Ascending aorta (tissue), 2 donors: ENCODE results near the gene ZBED4. TPM values are rescaled to one million over a fixed set of nuclear protein-coding genes. Genes with fewer than 3 reads are reported as not detected.

Source experiments
- DNase-seq, 2 donors: peaks; one replicate each; pipeline ENCODE4 v3.0.0-alpha.2; 2019; ENCODE audit warnings: low spot score in 2 of 2
- H3K27ac ChIP-seq, 2 donors: fragments of 200-600 bp; sonication (generic); one replicate each; pipeline ENCODE4 v1.5.1; 2016 to 2017; ENCODE audit warnings: mild to moderate bottlenecking in 1 of 2
- H3K27me3 ChIP-seq: fragments of 200-600 bp; sonication (generic); one replicate; pipeline ENCODE4 v1.5.1; 2017
- H3K36me3 ChIP-seq, 2 donors: fragments of 200-600 bp; sonication (generic); one replicate each; pipeline ENCODE4 v1.5.1; 2016
- H3K4me1 ChIP-seq, 2 donors: fragments of 200-600 bp; sonication (generic); one replicate each; pipeline ENCODE4 v1.5.1; 2016 to 2017; ENCODE audit warnings: mild to moderate bottlenecking in 1 of 2
- H3K4me3 ChIP-seq, 2 donors: fragments of 200-600 bp; sonication (generic); one replicate each; pipeline ENCODE4 v1.5.1; 2016 to 2017; ENCODE audit warnings: mild to moderate bottlenecking in 1 of 2
- H3K9me3 ChIP-seq, 2 donors: fragments of 200-600 bp; sonication (generic); one replicate each; pipeline ENCODE4 v1.5.1; 2016
- intact Hi-C: fragments of 100-400 bp; cut with DNase I; formaldehyde crosslinking; loops from one replicate; pipeline ENCODE4 v1.15.1; 2023
- total RNA-seq: library from RNA; depleted of rRNA; stranded (reverse); fragments of >200 nt; gene quantifications from one replicate; pipeline ENCODE4 v1.1.0, GENCODE V29; 2016
- TF ChIP-seq, protein P1 (sequence below), 3 experiments: fragments of 200-600 bp in 2 of 3; fragments of 450-650 bp in 1 of 3; sonication (generic) in 2 of 3; IDR thresholded peaks; one replicate each; pipeline ENCODE4 v1.5.1; 2016 to 2019; ENCODE audit warnings: antibody characterized with exemption in 3 of 3, mild to moderate bottlenecking in 1 of 3, moderate library complexity in 1 of 3

ZBED4 gene
- total RNA-seq, 1 donor from 2014 or later, result 10.1 TPM

DNA sequence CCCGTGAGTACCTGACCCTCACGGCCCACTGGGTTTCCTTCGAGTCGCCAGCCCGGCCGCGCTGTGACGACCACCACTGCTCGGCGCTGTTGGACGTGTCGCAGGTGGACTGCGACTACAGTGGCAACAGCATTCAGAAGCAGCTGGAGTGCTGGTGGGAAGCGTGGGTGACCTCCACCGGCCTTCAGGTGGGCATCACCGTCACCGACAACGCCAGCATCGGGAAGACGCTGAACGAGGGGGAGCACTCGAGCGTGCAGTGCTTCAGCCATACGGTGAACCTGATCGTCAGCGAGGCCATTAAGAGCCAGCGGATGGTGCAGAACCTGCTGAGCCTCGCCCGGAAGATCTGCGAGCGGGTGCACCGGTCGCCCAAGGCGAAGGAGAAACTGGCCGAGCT is 32.2 kb downstream of the ZBED4 start:
- TF ChIP-seq, protein P1, sequence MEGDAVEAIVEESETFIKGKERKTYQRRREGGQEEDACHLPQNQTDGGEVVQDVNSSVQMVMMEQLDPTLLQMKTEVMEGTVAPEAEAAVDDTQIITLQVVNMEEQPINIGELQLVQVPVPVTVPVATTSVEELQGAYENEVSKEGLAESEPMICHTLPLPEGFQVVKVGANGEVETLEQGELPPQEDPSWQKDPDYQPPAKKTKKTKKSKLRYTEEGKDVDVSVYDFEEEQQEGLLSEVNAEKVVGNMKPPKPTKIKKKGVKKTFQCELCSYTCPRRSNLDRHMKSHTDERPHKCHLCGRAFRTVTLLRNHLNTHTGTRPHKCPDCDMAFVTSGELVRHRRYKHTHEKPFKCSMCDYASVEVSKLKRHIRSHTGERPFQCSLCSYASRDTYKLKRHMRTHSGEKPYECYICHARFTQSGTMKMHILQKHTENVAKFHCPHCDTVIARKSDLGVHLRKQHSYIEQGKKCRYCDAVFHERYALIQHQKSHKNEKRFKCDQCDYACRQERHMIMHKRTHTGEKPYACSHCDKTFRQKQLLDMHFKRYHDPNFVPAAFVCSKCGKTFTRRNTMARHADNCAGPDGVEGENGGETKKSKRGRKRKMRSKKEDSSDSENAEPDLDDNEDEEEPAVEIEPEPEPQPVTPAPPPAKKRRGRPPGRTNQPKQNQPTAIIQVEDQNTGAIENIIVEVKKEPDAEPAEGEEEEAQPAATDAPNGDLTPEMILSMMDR (IDR thresholded peaks at IDR 0.05), result no peak
- no peak for DNase-seq
- Histone ChIP-seq H3K9me3 (peaks cover 7 to 48% of the 10 kb centered on the region in 2 donors), H3K27me3 (no peaks in the 10 kb centered on the region), H3K4me1 (no peaks in the 10 kb centered on the region), H3K36me3 (peaks cover 35 to 73% of the 10 kb centered on the region in 2 donors), H3K27ac (no peak overlapping the region), H3K4me3 (no peak overlapping the region)
- intact Hi-C loops, result no loop called here

DNA sequence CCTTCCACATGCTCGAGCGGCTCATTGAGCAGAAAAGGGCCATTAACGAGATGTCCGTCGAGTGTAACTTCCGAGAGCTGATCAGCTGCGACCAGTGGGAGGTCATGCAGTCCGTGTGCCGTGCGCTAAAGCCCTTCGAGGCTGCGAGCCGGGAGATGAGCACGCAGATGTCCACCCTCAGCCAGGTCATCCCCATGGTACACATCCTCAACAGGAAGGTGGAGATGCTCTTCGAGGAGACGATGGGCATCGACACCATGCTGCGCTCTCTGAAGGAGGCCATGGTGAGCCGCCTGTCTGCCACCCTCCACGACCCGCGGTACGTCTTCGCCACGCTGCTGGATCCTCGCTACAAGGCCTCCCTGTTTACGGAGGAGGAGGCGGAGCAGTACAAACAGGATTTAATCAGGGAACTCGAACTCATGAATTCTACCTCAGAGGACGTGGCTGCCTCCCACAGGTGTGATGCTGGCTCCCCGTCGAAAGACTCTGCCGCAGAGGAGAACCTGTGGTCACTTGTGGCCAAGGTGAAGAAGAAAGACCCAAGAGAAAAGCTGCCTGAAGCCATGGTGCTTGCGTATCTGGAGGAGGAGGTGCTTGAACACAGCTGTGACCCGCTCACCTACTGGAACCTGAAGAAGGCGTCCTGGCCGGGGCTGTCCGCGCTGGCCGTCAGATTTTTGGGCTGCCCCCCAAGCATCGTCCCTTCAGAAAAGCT is 32.9 kb downstream of the ZBED4 start:
- Histone ChIP-seq H3K27ac (no peak overlapping the region), H3K4me3 (no peak overlapping the region), H3K9me3 (peaks cover 7 to 47% of the 10 kb centered on the region in 2 donors), H3K27me3 (no peaks in the 10 kb centered on the region), H3K4me1 (no peaks in the 10 kb centered on the region), H3K36me3 (peaks cover 37 to 78% of the 10 kb centered on the region in 2 donors)
- DNase-seq, result no peak
- TF ChIP-seq, protein P1 (IDR thresholded peaks at IDR 0.05), result no peak
- intact Hi-C loops, result no loop called here

DNA sequence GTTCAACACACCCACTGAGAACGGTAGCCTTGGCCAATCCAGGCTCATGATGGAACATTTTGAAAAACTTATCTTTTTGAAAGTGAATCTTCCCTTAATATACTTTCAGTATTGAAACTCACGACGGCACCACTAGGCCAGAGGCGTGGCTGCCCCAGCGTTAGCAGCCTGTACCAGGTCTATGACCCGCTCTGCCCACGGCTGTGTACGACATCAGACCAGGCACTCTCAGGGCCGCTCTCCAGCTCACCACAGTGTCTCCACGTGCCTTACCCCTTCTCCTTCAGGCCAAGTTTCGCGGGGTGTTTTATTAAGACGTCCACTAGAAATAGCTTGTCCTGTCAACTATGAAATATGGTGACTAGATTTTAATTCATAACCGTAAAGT is 33.4 kb downstream of the ZBED4 start:
- Histone ChIP-seq H3K27ac (no peak overlapping the region), H3K9me3 (peaks cover 2 to 42% of the 10 kb centered on the region in 2 donors), H3K27me3 (no peaks in the 10 kb centered on the region), H3K36me3 (peaks cover 37 to 77% of the 10 kb centered on the region in 2 donors), H3K4me1 (no peaks in the 10 kb centered on the region), H3K4me3 (no peak overlapping the region)
- no peak for DNase-seq
- intact Hi-C loops, result no loop called here
- TF ChIP-seq, protein P1 (IDR thresholded peaks at IDR 0.05), result no peak

DNA sequence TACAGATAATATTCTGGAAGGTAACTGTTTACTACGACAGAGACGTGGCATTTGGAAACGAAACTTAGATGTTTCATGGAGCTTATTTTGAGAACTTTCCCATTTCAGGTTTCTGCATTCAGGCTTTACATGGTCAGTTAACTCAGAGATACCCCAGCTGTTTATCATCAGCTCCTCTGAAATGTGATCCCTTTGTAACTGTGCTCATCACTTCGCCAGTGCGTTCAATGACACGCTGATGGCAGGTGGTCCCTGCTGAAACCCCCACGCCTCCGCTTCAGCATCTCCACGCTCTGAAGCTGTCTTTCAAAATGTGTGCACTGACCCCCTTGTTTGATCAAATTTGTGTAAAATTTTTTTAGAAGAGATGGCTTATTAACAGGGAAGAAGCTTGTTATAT is 34.1 kb downstream of the ZBED4 start:
- Histone ChIP-seq H3K27me3 (no peaks in the 10 kb centered on the region), H3K4me3 (no peak overlapping the region), H3K4me1 (no peaks in the 10 kb centered on the region), H3K27ac (no peak overlapping the region), H3K9me3 (peaks cover 0 to 39% of the 10 kb centered on the region in 2 donors), H3K36me3 (peaks cover 37 to 84% of the 10 kb centered on the region in 2 donors)
- no peak for DNase-seq
- TF ChIP-seq, protein P1 (IDR thresholded peaks at IDR 0.05), result no peak
- intact Hi-C loops, result no loop called here

DNA sequence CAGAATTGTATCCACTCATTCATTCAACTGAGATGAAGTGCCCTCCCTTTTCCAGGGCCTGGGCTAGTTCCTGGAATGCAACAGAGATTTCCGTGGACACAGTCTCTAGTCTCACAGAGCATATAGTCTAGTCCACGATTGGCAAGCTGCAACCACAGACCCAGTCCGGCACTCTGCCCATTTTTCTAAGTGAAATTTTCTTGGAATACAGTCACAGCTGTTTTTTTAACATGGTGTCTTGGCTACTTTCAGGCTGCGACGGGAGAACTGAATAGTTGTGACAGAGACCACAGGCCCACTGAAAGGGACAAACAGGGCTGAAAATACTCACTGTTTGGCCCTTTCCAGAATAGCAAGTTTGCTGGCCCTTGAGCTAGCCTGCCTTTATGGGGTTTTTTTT is 35.4 kb downstream of the ZBED4 start:
- Histone ChIP-seq H3K9me3 (peaks cover 0 to 39% of the 10 kb centered on the region in 2 donors), H3K4me1 (no peaks in the 10 kb centered on the region), H3K27ac (no peak overlapping the region), H3K4me3 (no peak overlapping the region), H3K36me3 (peaks cover 33 to 73% of the 10 kb centered on the region in 2 donors), H3K27me3 (no peaks in the 10 kb centered on the region)
- TF ChIP-seq, protein P1 (IDR thresholded peaks at IDR 0.05), result no peak
- intact Hi-C loops, result no loop called here
- no peak for DNase-seq
